NCI-H446 (cell line): Measurements from ENCODE around the gene PELI2.

Source experiments
- DNase-seq, 2 experiments: peaks; one replicate each; lab custom pipeline; 2025; lab: John Stamatoyannopoulos, UW

Gene PELI2, protein sequence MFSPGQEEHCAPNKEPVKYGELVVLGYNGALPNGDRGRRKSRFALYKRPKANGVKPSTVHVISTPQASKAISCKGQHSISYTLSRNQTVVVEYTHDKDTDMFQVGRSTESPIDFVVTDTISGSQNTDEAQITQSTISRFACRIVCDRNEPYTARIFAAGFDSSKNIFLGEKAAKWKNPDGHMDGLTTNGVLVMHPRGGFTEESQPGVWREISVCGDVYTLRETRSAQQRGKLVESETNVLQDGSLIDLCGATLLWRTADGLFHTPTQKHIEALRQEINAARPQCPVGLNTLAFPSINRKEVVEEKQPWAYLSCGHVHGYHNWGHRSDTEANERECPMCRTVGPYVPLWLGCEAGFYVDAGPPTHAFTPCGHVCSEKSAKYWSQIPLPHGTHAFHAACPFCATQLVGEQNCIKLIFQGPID

GRCh38 chr14:56117765-56118610 lies at the start of gene PELI2:
TSS of gene PELI2 (plus strand) at chr14:56118411. CDS start at chr14:56118661, 250 bp downstream.
- no peak for DNase-seq

DNA sequence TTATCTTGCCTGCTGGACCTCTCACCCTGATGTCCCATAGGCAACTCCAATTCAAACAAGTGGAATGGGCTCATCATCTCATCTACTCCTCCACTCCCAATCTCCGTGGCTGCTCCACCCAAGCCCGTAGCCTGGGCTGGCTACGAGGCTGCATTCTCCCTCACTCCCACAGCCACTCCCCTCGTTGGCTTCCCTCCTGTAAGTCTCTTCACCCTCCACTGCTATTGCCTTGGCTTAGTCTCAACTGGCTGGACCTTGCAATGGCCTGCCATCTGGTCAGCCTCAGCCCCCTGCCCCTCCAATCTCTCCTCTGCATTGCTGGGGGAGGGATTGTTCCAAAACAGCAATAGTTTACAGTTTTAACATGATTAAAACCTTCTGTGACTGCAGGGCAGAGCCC lies 44.4 kb upstream of the PELI2 start:
- no peak for DNase-seq

GRCh38 chr14:56075301-56075700 lies 42.9 kb upstream of the PELI2 start:
- no peak for DNase-seq

DNA sequence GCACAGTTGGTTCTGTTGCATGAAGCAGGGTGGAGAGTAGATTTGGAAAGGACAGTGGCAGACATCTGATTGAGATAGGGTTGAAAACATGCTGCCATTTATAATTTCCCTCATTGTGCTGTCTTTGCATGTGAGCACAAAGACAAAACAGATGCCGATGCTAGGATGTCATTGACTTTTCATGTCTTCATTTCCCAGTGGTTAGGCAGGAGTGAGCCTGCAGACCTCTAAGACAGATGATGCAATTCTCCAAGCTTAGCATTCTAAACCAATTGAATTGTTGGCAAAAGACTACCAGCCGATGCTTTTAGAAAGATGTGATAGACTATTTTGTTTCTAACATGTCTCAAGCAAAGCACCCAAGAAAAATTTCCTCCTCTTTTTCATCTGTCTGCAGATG lies 37.1 kb upstream of the PELI2 start:
- DNase-seq: no peak

DNA sequence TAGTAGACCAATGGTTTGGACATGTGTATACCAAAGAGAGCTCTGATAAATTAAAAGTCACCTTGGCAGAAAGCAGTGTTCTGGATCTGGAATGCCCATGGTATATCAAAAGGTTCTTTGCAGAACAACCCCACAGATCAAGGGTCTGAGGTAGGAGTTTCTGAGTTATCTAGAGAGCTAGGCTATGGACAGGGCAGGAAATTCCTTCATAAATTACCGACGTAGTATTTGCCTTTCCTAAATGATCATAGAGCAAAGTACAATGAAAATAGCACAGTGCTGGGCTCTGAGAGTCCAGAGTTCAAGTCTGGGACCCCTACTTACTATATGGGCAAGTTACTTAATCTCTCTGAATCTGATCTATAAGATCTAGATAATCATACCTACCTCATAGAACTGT lies 35.3 kb upstream of the PELI2 start:
- no peak for DNase-seq

DNA sequence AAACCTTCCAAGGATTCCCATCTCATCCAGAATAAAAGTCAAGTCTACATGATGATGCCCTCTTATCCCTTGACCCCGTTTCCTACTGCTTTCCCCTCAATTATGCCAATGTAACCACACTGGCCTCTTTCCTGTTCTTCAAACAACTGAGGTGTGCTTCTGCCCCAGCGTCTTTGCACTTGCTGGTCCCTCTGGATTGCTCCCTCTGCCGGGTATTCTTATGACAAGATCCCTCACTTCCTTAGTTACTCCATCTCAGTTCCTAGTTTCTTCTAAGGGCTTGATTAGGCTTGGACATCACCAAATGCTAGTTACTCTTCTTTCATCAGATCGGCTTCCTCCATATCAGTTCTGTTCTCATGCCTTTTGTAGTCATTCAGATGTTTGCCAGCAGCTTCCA lies 32.7 kb upstream of the PELI2 start:
- no peak for DNase-seq

- DNase-seq: no peak
Observed at GRCh38 chr14:56087671-56088471, 30.3 kb upstream of the PELI2 start.

GRCh38 chr14:56088941-56089340 lies 29.3 kb upstream of the PELI2 start:
- DNase-seq: no peak

DNA sequence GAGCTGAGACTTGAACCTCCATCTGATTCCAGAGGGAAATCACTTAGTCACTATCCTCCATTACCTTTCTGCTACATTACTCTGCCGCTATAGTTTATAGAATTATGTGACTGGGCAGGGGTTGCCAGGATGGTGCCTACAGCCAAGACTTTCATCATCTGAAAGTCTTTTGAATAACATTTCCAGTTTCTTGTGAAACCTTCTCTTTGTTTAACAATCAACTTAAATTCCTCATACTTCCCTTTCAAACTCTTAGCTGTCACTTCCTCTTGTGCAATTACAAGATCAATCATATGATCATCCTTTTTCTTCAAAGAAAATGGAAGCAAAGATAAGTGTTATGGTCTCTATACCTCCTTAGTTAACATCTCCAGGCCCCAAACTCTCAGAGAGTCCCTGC lies 25.4 kb upstream of the PELI2 start:
- no peak for DNase-seq

- no peak for DNase-seq
Observed at GRCh38 chr14:56094076-56094475, 24.1 kb upstream of the PELI2 start.

DNA sequence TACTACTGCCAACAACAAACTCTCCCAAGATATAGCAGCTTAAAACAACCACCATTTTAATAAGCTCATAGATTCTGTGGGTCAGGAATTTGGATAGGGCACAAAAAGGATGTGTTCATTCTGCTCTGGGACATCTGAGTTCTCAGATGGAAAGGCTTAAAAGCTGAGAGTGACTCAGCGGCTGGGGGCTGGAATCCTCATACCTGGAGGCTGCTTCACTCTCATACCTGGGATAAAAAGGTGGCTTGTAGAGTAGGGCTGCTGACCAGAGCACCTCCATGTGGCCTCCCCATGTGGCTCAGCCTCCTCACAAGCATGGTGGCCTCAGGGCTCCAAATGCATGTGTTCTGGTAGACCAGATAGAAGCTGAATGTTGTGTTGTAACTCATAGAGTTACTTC lies 20.2 kb upstream of the PELI2 start:
- DNase-seq: no peak

GRCh38 chr14:56099081-56099797 lies 19.0 kb upstream of the PELI2 start:
- DNase-seq: no peak

DNA sequence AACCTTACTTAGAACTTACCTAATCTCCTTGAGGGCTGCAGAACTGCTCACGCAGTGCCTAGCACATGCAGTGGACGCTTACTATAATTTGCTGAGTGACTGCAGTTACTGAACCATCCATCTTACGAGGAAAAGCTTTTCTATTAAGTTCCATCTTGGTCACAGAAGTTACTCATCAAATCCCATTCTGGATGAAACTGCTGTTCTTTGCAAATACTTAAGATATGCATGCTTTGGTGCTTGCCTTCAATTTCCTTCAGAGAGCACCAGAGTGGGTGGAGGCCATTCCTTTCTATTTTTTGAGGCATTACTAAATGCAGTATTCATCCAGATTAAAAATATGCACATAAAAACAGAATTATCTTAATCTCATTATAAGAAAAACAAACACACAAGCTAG lies 17.7 kb upstream of the PELI2 start:
- DNase-seq: no peak

DNA sequence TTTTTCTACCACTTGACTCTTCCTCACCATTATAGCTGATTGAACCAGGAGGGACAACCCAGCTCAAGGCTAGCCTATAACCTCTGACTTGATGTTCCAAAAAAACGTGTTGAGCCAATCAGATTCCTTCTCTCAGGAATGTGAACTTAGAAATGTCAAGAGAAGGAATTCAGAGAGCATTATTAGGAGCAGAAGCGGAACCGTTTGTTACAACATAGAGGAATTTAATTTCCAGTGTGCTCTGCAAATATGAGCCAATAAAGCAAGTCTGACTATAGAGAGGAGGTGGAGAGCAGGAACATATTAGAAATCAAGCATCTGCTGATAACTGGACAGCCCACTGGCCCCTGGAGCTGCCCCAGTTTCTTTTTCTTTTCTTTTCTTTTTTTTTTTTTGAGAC lies 15.3 kb upstream of the PELI2 start:
- no peak for DNase-seq

GRCh38 chr14:56107615-56108014 lies 10.6 kb upstream of the PELI2 start:
- no peak for DNase-seq

- DNase-seq: no peak
Observed at GRCh38 chr14:56108057-56108456, 10.2 kb upstream of the PELI2 start.

GRCh38 chr14:56112781-56113180 lies 5.4 kb upstream of the PELI2 start:
- DNase-seq: no peak

DNA sequence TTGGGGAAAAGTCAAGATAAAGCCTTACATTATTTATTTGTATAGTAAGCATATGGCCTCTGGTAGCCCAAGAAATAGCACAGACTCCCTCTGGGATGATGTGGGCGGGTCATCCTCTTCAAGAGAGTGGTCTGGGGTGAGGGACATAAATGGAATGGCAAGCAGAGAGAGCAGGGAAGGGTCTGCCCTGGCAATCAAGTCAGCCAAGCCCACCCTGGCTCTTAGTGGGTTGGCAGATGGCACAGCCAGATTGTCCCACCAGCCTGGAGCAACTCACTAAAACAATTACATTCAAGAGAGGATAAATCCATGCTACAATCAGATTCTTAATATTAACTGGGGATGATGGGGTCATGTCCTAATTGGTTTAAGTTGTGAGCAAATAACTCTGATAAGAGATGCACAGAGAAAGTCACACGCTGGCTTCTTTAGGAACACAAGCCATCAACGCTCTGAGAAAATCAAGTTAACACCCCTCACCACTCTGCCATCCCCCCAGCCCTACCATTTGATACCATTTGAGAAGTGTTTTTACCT lies 2.8 kb upstream of the PELI2 start:
- DNase-seq: no peak

DNA sequence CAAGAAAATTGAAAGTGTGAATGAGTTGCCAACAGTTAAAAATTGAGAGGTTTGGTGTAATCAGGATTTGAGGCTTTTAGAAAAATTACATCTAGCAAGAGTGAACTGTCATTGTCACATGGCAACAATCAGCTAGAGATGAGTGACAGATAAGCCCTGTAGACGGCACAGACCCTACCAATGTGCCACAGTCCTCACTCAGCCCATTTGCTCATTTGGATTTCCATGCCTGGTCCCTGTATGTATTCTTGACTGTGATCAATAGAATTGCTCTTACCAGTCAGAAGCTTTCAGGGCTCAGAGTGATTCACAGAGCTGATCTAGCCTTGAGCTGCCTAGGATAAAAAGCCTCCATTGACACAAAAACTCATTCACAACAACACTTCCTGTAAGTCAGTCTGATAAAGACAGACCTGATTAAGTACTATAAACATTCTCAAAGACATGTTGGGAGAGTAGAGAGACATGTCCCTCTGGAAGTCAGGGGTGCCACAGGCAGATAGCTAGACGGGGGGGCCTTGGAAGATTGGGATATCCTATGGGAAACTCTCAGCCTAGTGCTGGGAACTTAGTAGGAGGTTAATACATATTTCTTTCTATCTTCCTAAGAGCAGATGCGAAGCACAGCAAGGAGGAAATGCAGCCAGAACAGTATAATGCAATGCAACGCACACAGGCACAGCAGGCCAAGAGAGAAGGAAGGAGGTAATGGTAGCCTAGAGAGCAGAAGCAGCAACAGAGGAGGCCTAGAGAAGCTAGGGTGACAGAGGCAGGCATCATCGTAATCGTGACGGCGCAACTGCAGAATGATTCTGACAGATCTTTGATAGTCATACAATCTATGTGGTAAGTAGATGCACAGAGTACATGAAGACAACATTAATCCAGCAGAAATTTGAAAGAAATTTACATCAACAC lies 2.0 kb upstream of the PELI2 start:
- no peak for DNase-seq

DNA sequence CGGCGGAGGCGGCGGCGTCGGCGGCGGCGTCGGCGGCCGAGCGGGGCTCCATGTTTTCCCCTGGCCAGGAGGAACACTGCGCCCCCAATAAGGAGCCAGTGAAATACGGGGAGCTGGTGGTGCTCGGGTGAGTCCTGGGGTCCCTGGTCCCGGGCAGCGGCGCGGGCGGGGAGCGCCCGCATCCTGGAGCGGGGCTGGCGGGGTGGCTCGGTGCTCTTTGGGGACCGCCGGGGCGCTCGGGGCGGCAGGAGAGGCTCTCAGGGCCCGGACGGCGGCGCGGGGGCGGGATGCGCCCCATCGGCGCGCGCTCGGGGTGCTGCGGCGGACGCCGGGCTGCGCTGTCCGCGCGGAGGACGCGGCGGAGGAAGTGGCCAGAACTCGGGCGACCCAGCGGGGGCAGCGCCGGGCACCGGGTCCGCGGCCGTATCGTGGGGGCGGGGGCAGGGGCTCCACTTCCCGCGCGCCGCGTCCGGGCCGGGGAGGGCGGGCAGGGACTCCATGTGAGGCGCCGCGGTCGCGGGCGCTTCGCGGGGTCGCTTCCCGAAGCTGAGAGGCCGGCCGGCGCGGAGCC lies 485 bp downstream of the PELI2 start:
- DNase-seq: no peak
